Neural cell (in vitro differentiated cells): ENCODE data around the gene CROCC2. TPM values are rescaled to one million over a fixed set of nuclear protein-coding genes. Genes with fewer than 3 reads are reported as not detected.

ENCODE experiments used
- H2AFZ ChIP-seq: fragments of 200-600, 300-800 bp; sonication (generic), shearing (Covaris generic); 2 replicates; pipeline ENCODE4 v1.6.0; 2014; ENCODE audit warnings: low read depth, mild to moderate bottlenecking, antibody characterized with exemption, low read length, moderate library complexity
- H3F3A ChIP-seq: fragments of 200-600 bp; shearing (Covaris generic); 2 replicates; pipeline ENCODE4 v1.6.1; 2016; ENCODE audit warnings: mild to moderate bottlenecking, moderate library complexity, mixed read lengths, antibody characterized with exemption, low read length; ENCODE audit not compliant: insufficient read depth, poor library complexity, severe bottlenecking
- H3K27ac ChIP-seq: fragments of 200-600, 300-800 bp; sonication (generic), shearing (Covaris generic); 2 replicates; pipeline ENCODE4 v1.5.1; 2014; ENCODE audit warnings: mild to moderate bottlenecking, low read length, moderate library complexity
- H3K27me3 ChIP-seq: fragments of 300-800, 200-600 bp; sonication (generic), shearing (Covaris generic); 2 replicates; pipeline ENCODE4 v1.6.0; 2014; ENCODE audit warnings: mild to moderate bottlenecking, low read depth, low read length, moderate library complexity; ENCODE audit not compliant: insufficient read depth
- H3K36me3 ChIP-seq: fragments of 300-800, 200-600 bp; sonication (generic), shearing (Covaris generic); 2 replicates; pipeline ENCODE4 v1.5.1; 2014; ENCODE audit warnings: mild to moderate bottlenecking, antibody characterized with exemption, low read length, moderate library complexity; ENCODE audit not compliant: insufficient read depth
- H3K4me2 ChIP-seq: fragments of 300-800, 200-600 bp; sonication (generic), shearing (Covaris generic); 2 replicates; pipeline ENCODE4 v1.6.0; 2014; ENCODE audit warnings: mild to moderate bottlenecking, low read length
- H3K4me3 ChIP-seq: fragments of 300-800, 200-600 bp; sonication (generic), shearing (Covaris generic); 2 replicates; pipeline ENCODE4 v1.5.1; 2014; ENCODE audit warnings: mild to moderate bottlenecking, low read length, moderate library complexity
- H3K79me2 ChIP-seq: fragments of 200-600 bp; shearing (Covaris generic); replicated peaks from 2 replicates; pipeline ENCODE4 v1.6.0; 2014; ENCODE audit warnings: mild to moderate bottlenecking, low read length, moderate library complexity; ENCODE audit not compliant: insufficient read depth
- H3K9ac ChIP-seq: fragments of 300-800, 200-600 bp; sonication (generic), shearing (Covaris generic); 2 replicates; pipeline ENCODE4 v1.6.1; 2016; ENCODE audit warnings: mild to moderate bottlenecking, low read length, mixed read lengths
- H3K9me2 ChIP-seq: fragments of 200-600 bp; shearing (Covaris generic); 2 replicates; pipeline ENCODE4 v1.6.1; 2016; ENCODE audit warnings: mild to moderate bottlenecking, low read length, mixed read lengths; ENCODE audit not compliant: insufficient read depth
- H3K9me3 ChIP-seq: fragments of 200-600, 300-800 bp; sonication (generic), shearing (Covaris generic); 2 replicates; pipeline ENCODE4 v1.6.1; 2016; ENCODE audit warnings: mild to moderate bottlenecking, mixed run types, low read length, moderate library complexity, mixed read lengths
- H4K20me1 ChIP-seq: fragments of 200-600 bp; shearing (Covaris generic); 2 replicates; pipeline ENCODE4 v1.6.1; 2016; ENCODE audit warnings: mild to moderate bottlenecking, mixed run types; ENCODE audit not compliant: insufficient read depth
- EP300 ChIP-seq: fragments of 450-650 bp; conservative IDR thresholded peaks from 2 replicates; pipeline ENCODE4 v1.6.1; 2014; ENCODE audit warnings: antibody characterized with exemption, mild to moderate bottlenecking, moderate library complexity; ENCODE audit not compliant: poor library complexity, severe bottlenecking
- EZH2 ChIP-seq: fragments of 200-600, 300-800 bp; shearing (Covaris generic), sonication (generic); IDR thresholded peaks from 2 replicates; pipeline ENCODE4 v1.6.1; 2014; ENCODE audit warnings: antibody characterized with exemption, low read length, borderline replicate concordance, mild to moderate bottlenecking; ENCODE audit not compliant: insufficient read depth, poor library complexity, severe bottlenecking
- MXI1 ChIP-seq: fragments of 450-650 bp; conservative IDR thresholded peaks from 2 replicates; pipeline ENCODE4 v1.6.1; 2014; ENCODE audit warnings: antibody characterized with exemption, mild to moderate bottlenecking; ENCODE audit not compliant: poor library complexity, severe bottlenecking
- POLR2AphosphoS5 ChIP-seq: IDR thresholded peaks from 2 replicates; pipeline ENCODE4 v1.6.1; 2012
- SMC3 ChIP-seq: fragments of 450-650 bp; conservative IDR thresholded peaks from 2 replicates; pipeline ENCODE4 v1.6.1; 2014; ENCODE audit warnings: antibody characterized with exemption, mild to moderate bottlenecking, moderate library complexity; ENCODE audit not compliant: poor library complexity
- TAF1 ChIP-seq: IDR thresholded peaks from 2 replicates; pipeline ENCODE4 v1.6.1; 2012; ENCODE audit warnings: low read depth
- polyA plus RNA-seq: library from polyadenylated mRNA; depleted of rRNA; stranded (reverse); fragments of >200 nt; gene quantifications from 2 replicates; pipeline ENCODE4 v1.2.3, GENCODE V29; 2014
- TF ChIP-seq, protein P1 (sequence below): fragments of 450-650 bp; IDR thresholded peaks from 2 replicates; pipeline ENCODE4 v1.5.1; 2014; ENCODE audit warnings: antibody characterized with exemption, mild to moderate bottlenecking, moderate library complexity; ENCODE audit not compliant: poor library complexity, severe bottlenecking

Gene CROCC2
- polyA plus RNA-seq, 1 donor from 2014 or later, result 0.09 TPM

DNA sequence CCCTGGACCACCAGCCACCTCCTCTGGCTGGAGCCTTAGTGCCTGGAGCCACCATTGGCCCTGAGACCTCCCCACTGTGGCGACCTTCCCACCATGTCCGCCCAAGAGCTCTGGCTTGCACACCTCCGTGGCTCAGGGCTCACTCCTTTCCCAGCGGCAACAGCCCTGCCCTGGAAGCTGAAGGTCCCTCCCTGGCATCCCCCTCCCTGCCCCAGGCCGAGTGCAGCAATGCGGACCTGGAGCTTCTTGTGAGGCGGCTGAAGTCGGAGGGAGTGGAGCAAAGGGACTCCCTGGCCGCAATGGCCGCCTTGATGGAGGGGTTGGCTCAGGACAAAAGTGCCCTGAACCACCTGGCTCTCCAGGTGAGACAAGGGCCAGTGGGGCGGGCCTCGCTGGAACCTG lies 28.6 kb downstream of the CROCC2 start:
- Histone ChIP-seq H3K27me3 (no peaks in the 10 kb centered on the region), H3K4me3 (no peak overlapping the region), H3K9me3 (peaks cover 9% of the 10 kb centered on the region), H3K4me2 (no peak overlapping the region), H3K27ac (no peak overlapping the region), H3K9ac (no peak overlapping the region), H3K36me3 (no peaks in the 10 kb centered on the region), H3F3A (no peaks in the 10 kb centered on the region), H3K9me2 (no peaks in the 10 kb centered on the region), H3K79me2 (no peaks in the 10 kb centered on the region), H2AFZ (no peak overlapping the region), H4K20me1 (no peaks in the 10 kb centered on the region)
- TF ChIP-seq, protein P1, sequence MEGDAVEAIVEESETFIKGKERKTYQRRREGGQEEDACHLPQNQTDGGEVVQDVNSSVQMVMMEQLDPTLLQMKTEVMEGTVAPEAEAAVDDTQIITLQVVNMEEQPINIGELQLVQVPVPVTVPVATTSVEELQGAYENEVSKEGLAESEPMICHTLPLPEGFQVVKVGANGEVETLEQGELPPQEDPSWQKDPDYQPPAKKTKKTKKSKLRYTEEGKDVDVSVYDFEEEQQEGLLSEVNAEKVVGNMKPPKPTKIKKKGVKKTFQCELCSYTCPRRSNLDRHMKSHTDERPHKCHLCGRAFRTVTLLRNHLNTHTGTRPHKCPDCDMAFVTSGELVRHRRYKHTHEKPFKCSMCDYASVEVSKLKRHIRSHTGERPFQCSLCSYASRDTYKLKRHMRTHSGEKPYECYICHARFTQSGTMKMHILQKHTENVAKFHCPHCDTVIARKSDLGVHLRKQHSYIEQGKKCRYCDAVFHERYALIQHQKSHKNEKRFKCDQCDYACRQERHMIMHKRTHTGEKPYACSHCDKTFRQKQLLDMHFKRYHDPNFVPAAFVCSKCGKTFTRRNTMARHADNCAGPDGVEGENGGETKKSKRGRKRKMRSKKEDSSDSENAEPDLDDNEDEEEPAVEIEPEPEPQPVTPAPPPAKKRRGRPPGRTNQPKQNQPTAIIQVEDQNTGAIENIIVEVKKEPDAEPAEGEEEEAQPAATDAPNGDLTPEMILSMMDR, result no peak
- TF ChIP-seq TAF1, result no peak
- TF ChIP-seq MXI1, result no peak
- TF ChIP-seq EZH2, result no peak

DNA sequence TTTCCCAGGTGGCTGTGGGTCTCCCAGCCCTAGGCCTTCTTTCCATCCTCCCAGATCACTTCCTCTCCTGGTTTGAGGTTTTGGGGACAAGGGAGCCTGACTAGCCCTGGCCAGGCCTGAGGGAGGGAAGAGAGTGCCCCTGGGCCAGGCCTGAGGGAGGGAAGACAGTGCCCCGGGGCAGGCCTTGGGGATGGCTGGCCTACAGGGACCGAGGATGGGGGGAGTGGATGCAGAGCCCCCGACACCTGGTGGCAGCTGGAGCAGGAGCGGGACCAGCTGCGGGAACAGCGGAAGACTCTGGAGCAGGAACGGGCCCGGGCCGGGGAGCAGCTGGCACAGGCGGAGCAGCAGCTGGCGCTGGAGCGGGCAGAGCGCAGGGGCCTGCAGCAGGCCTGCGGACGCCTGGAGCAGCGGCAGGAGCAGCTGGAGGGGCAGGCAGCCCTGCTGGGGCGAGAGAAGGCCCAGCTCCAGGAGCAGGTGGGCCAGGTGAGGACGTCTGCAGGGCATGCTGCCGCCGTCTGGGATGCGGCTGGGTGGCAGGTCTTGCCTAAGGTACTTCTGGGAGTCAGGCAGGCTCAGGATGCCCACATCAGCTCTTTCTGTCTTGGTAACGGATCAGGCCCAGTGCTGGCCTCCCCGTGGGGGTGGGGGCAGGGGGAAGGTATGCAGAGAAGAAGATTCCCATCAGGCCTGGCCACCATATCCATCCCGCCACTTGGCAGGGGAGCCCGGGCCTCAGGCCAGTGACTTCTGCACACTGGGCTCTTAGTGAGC lies 29.2 kb downstream of the CROCC2 start:
- Histone ChIP-seq H3K36me3 (no peaks in the 10 kb centered on the region), H3K9me3 (peaks cover 9% of the 10 kb centered on the region), H3K4me2 (no peak overlapping the region), H4K20me1 (no peaks in the 10 kb centered on the region), H3K27ac (no peak overlapping the region), H3K4me3 (no peak overlapping the region), H3K27me3 (no peaks in the 10 kb centered on the region), H3K9ac (no peak overlapping the region), H3F3A (no peaks in the 10 kb centered on the region), H2AFZ (no peak overlapping the region), H3K79me2 (no peaks in the 10 kb centered on the region), H3K9me2 (no peaks in the 10 kb centered on the region)
- TF ChIP-seq MXI1 (no peak), SMC3 (no peak), POLR2AphosphoS5 (no peak)
- TF ChIP-seq, protein P1, result no peak

DNA sequence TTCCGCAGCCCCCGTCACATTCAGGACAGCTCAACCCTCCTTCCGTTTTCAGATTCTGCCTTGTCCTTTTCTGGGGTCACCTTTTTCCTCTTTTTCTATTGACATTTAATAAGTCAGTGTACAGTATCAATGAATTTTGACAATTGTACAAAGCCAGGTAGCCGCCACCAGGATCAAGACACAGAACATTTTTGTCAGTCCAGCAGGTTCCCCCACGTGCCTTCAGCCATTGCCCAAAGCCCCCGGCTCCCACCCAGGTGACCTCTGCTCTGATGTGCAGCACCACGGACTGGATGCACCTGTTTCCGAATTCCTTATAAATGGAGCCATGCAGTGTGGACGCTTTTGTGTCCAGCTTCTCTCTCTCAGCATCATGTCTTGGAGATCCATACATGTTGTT lies 30.0 kb downstream of the CROCC2 start:
- TF ChIP-seq EP300, result no peak
- Histone ChIP-seq H3K36me3 (no peaks in the 10 kb centered on the region), H3K27ac (no peak overlapping the region), H3K4me3 (no peak overlapping the region), H2AFZ (no peak overlapping the region), H3K9me3 (peaks cover 9% of the 10 kb centered on the region), H4K20me1 (no peaks in the 10 kb centered on the region), H3K4me2 (no peak overlapping the region), H3K27me3 (no peaks in the 10 kb centered on the region), H3K9ac (no peak overlapping the region), H3K79me2 (no peaks in the 10 kb centered on the region), H3K9me2 (no peaks in the 10 kb centered on the region), H3F3A (no peaks in the 10 kb centered on the region)
